Measurements from ENCODE around the gene MAPT.

MAPT gene

DNA sequence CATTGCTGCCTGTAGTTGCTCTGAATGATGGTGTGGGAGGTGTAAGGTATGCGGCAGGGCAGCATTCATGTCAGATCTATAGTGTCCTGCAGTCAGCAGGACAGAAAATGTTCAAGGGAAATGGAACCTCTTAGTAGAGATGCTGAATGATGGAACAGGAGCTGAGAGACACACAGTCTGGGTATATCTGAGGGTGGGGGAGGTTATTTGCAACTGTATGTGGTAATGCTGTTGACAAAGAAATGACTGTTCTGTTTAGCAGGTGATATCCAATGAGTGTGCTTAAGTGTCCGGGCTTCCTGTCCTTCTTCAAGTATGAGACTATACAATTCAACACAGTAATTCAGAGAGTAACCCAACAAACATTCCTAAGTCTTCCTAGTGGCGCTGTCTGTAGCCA lies 151.3 kb downstream of the MAPT start:
- H3K4me1 Mint-ChIP-seq, result peaks cover 27% of the 10 kb centered on the region

DNA sequence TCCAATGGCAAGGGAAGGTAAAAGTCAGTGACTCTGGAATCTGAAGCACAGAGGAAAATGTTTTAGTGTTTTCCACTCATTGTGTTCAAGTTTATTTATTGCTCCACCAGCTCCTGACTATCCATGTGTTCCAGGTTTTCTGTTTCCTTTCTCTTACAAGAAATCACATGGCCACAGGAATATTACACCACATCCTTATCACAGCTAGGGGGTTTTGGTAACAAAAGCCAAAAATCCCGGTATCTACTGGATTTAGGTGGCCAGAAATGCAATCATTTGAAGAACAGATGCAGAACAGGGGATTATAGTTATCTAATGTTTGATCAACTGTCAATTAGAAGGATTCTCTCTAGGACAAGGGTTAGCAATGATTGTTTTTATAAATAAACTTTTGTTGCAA lies 152.6 kb downstream of the MAPT start:
- TF ChIP-seq, protein P1, sequence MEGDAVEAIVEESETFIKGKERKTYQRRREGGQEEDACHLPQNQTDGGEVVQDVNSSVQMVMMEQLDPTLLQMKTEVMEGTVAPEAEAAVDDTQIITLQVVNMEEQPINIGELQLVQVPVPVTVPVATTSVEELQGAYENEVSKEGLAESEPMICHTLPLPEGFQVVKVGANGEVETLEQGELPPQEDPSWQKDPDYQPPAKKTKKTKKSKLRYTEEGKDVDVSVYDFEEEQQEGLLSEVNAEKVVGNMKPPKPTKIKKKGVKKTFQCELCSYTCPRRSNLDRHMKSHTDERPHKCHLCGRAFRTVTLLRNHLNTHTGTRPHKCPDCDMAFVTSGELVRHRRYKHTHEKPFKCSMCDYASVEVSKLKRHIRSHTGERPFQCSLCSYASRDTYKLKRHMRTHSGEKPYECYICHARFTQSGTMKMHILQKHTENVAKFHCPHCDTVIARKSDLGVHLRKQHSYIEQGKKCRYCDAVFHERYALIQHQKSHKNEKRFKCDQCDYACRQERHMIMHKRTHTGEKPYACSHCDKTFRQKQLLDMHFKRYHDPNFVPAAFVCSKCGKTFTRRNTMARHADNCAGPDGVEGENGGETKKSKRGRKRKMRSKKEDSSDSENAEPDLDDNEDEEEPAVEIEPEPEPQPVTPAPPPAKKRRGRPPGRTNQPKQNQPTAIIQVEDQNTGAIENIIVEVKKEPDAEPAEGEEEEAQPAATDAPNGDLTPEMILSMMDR (IDR thresholded peaks at IDR 0.05; ENCODE audit: unreplicated experiment in 3 of 3), result peak in 1 of 3 experiments; percentile 15
- Mint-ChIP-seq H3K27me3 (ENCODE audit: low read depth) (no peaks in the 10 kb centered on the region), H3K27ac (peak overlapping the region in 2 of 3 experiments; percentile 35 to 44), H3K4me1 (peaks cover 31% of the 10 kb centered on the region), H3K36me3 (ENCODE audit: low read depth) (peaks cover 75% of the 10 kb centered on the region), H3K4me3 (no peak overlapping the region), H3K9me3 (no peaks in the 10 kb centered on the region)

More for the DNA sequence above, 151.3 kb downstream of the MAPT start:
- TF ChIP-seq, protein P1 (IDR thresholded peaks at IDR 0.05; ENCODE audit: unreplicated experiment in 3 of 3), result no peak
- peak overlapping the region in 2 of 3 experiments; percentile 43 to 55 for H3K27ac Mint-ChIP-seq
- no peaks in the 10 kb centered on the region for H3K27me3 Mint-ChIP-seq (ENCODE audit: low read depth)
- peaks cover 69% of the 10 kb centered on the region for H3K36me3 Mint-ChIP-seq (ENCODE audit: low read depth)
- H3K9me3 Mint-ChIP-seq, result no peaks in the 10 kb centered on the region
- H3K4me3 Mint-ChIP-seq, result no peak overlapping the region

DNA sequence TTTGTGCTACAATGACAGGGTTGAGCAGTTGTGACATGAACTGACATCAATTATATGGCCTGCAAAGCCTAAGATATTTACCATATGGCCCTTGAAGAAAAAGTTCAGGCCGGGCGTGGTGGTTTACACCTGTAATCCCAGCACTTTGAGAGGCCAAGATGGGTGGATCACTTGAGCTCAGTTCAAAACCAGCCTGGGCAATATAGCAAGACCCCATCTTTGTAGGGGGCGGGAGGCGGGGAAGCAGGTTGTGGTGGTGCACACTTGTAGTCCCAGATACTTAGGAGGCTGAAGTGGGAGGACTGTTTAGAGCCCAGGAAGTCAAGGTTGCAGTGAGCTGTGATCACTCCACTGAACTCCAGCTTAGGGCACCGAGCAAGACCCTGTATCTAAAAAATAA lies 153.0 kb downstream of the MAPT start:
- H3K36me3 Mint-ChIP-seq (ENCODE audit: low read depth), result peaks cover 79% of the 10 kb centered on the region
- H3K9me3 Mint-ChIP-seq, result no peaks in the 10 kb centered on the region
- TF ChIP-seq, protein P1 (IDR thresholded peaks at IDR 0.05; ENCODE audit: unreplicated experiment in 3 of 3), result no peak
- H3K4me3 Mint-ChIP-seq, result no peak overlapping the region
- H3K27ac Mint-ChIP-seq, result peak overlapping the region in 1 of 3 experiments; percentile 35
- no peaks in the 10 kb centered on the region for H3K27me3 Mint-ChIP-seq (ENCODE audit: low read depth)
- peaks cover 31% of the 10 kb centered on the region for H3K4me1 Mint-ChIP-seq

DNA sequence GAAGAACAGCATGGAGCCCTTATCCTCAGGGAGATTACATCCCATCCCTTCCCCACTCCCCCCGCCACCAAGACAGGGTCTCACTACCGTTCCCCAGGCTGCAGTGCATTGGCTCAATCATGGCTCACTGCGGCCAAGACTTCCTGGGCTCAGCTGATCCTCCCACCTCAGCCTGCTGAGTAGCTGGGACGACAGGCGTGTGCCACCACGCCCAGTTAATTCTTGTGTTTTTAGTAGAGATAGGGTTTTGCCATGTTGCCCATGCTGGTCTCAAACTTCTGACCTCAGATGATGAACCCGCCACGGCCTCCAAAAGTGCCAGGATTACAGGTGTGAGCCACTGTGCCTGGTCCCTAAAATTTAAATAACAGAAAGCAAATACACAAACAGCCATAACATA lies 153.5 kb downstream of the MAPT start:
- Mint-ChIP-seq H3K4me1 (peaks cover 31% of the 10 kb centered on the region), H3K9me3 (no peaks in the 10 kb centered on the region), H3K36me3 (ENCODE audit: low read depth) (peaks cover 81% of the 10 kb centered on the region), H3K4me3 (no peak overlapping the region), H3K27ac (no peak overlapping the region), H3K27me3 (ENCODE audit: low read depth) (no peaks in the 10 kb centered on the region)
- TF ChIP-seq, protein P1 (IDR thresholded peaks at IDR 0.05; ENCODE audit: unreplicated experiment in 3 of 3), result no peak

DNA sequence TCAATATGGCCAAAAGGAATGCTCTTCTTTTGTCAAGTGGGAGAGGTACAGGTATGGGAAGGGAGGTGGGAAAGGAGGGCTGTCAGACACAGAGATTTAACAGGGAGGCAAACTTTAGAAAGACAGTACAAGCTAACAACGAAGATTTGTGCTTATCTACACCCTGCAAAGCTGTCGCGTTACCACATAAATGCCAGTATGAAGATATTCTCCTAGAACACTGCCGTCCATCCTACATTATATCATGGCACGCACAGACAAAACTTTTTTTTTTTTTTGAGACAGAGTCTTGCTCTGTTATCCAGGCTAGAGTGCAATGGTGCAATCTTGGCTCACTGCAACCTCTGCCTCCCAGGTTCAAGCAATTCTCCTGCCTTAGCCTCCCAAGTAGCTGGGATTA lies 155.3 kb downstream of the MAPT start:
- Mint-ChIP-seq H3K27me3 (ENCODE audit: low read depth) (no peaks in the 10 kb centered on the region), H3K27ac (peak overlapping the region in 1 of 3 experiments; percentile 56), H3K9me3 (no peaks in the 10 kb centered on the region), H3K4me3 (no peak overlapping the region), H3K4me1 (peaks cover 15% of the 10 kb centered on the region), H3K36me3 (ENCODE audit: low read depth) (peaks cover 79% of the 10 kb centered on the region)
- TF ChIP-seq, protein P1 (IDR thresholded peaks at IDR 0.05; ENCODE audit: unreplicated experiment in 3 of 3), result no peak

DNA sequence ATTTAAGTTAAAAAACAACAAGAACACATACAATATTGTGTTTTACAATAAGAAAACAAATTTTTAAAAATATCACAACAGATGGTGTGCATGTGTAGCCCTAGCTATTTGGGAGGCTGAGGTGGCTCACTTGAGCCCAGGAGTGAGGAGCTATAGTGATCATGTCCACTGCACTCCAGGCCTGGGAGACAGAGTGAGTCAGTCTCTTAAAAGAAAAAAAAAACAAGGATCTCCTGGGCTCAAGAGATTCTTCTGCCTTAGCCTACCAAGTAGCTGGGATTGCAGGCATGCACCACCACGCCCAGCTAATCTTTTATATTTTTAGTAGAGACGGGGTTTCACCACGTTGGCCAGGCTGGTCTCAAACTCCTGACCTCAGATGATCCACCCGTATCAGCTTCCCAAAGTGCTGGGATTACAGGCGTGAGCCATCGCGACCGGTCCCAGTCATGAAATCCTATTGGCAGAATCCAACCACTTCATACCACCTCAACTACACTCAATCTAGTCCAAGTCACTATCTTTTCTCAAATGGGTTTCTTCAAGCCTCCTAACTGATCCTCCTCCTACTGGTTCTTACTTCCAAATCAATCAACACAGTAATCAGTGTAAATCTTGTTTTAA lies 159.7 kb downstream of the MAPT start:
- Mint-ChIP-seq H3K4me1 (peaks cover 28% of the 10 kb centered on the region), H3K27ac (no peak overlapping the region), H3K9me3 (no peaks in the 10 kb centered on the region), H3K36me3 (ENCODE audit: low read depth) (peaks cover 77% of the 10 kb centered on the region), H3K4me3 (no peak overlapping the region), H3K27me3 (ENCODE audit: low read depth) (no peaks in the 10 kb centered on the region)
- TF ChIP-seq, protein P1 (IDR thresholded peaks at IDR 0.05; ENCODE audit: unreplicated experiment in 3 of 3), result no peak
